H1 (cell line): ENCODE results near the gene INVS. TPM values are rescaled to one million over a fixed set of nuclear protein-coding genes. Genes with fewer than 3 reads are reported as not detected.

Experiments
- CTCF ChIA-PET: fragments of 300-600 bp; sonication (Branson Sonifier 250); formaldehyde crosslinking; loops from one replicate; lab custom pipeline; 2021; ENCODE audit not compliant: partially characterized antibody; lab: Charles Lee
- POLR2A ChIA-PET: fragments of 300-600 bp; sonication (Branson Sonifier 250); formaldehyde crosslinking; loops from one replicate; lab custom pipeline; 2021; ENCODE audit warnings: inconsistent platforms; ENCODE audit not compliant: partially characterized antibody; lab: Charles Lee
- DNase-seq, 2 experiments: peaks; one replicate each; pipeline versions ENCODE4 v3.0.0 to v3.0.0-alpha.2; 2010 to 2022; ENCODE audit warnings: low spot score in 2 of 2, low read depth in 1 of 2, mixed read lengths in 1 of 2
- FAIRE-seq: peaks from 2 replicates; lab custom pipeline; 2011; peaks lifted over from hg19 to GRCh38; lab: Jason Lieb, UNC
- H2AFZ ChIP-seq: 2 replicates; pipeline ENCODE4 v1.8.1; 2012; ENCODE audit warnings: low read length, inconsistent platforms
- H2AK5ac ChIP-seq: 2 replicates; pipeline ENCODE4 v1.6.1; 2013; ENCODE audit warnings: low read depth, low read length
- H2BK120ac ChIP-seq: replicated peaks from 2 replicates; pipeline ENCODE3; 2013; ENCODE audit warnings: low read depth, low read length, inconsistent platforms
- H2BK12ac ChIP-seq: 2 replicates; pipeline ENCODE4 v1.6.1; 2013; ENCODE audit warnings: low read depth, low read length
- H2BK15ac ChIP-seq: 2 replicates; pipeline ENCODE4 v1.6.1; 2013; ENCODE audit warnings: low read length
- H2BK20ac ChIP-seq: 2 replicates; pipeline ENCODE4 v1.6.1; 2013; ENCODE audit warnings: low read length
- H2BK5ac ChIP-seq: 2 replicates; pipeline ENCODE4 v1.6.1; 2013; ENCODE audit warnings: low read depth, low read length
- H3K14ac ChIP-seq: 2 replicates; pipeline ENCODE4 v1.6.1; 2013; ENCODE audit warnings: inconsistent platforms; ENCODE audit not compliant: insufficient read length
- H3K18ac ChIP-seq: 2 replicates; pipeline ENCODE4 v1.6.1; 2013; ENCODE audit warnings: low read length; ENCODE audit errors: extremely low read depth
- H3K23ac ChIP-seq: 2 replicates; pipeline ENCODE4 v1.6.1; 2013; ENCODE audit warnings: inconsistent platforms; ENCODE audit not compliant: insufficient read length
- H3K23me2 ChIP-seq: 2 replicates; pipeline ENCODE4 v1.6.1; 2013; ENCODE audit warnings: low read depth, low read length
- H3K27ac ChIP-seq: 2 replicates; pipeline ENCODE4 v1.6.1; 2011; ENCODE audit warnings: low read depth, low read length, inconsistent platforms
- H3K27me3 ChIP-seq, 4 experiments: replicated peaks in 1 of 4; 1 replicate in 1 of 4; 2 replicates in 3 of 4; pipeline versions ENCODE4 v1.6.1 to v1.8.1; 2011 to 2013; ENCODE audit warnings: low read length in 3 of 4, mild to moderate bottlenecking in 3 of 4, inconsistent platforms in 2 of 4, mixed read lengths in 2 of 4, moderate library complexity in 1 of 4; ENCODE audit not compliant: control insufficient read depth in 3 of 4, insufficient read depth in 3 of 4; ENCODE audit errors: extremely low read depth in 1 of 4
- H3K36me3 ChIP-seq, 4 experiments: 2 replicates each; pipeline versions ENCODE4 v1.6.1 to v1.8.1; 2011 to 2013; ENCODE audit warnings: mild to moderate bottlenecking in 4 of 4, low read length in 3 of 4, moderate library complexity in 2 of 4, control low read depth in 1 of 4, inconsistent platforms in 1 of 4; ENCODE audit not compliant: insufficient read depth in 4 of 4, control insufficient read depth in 2 of 4
- H3K4ac ChIP-seq: replicated peaks from 2 replicates; pipeline ENCODE3; 2013; ENCODE audit warnings: low read length, low read depth, mixed read lengths, inconsistent platforms; ENCODE audit not compliant: insufficient read length
- H3K4me1 ChIP-seq, 4 experiments: replicated peaks in 1 of 4; 1 replicate in 1 of 4; 2 replicates in 3 of 4; pipeline versions ENCODE4 v1.6.1 to v1.8.1; 2011 to 2013; ENCODE audit warnings: low read length in 3 of 4, inconsistent platforms in 2 of 4, mixed read lengths in 1 of 4; ENCODE audit not compliant: insufficient read depth in 4 of 4, control insufficient read depth in 3 of 4
- H3K4me2 ChIP-seq, 2 experiments: 2 replicates each; pipeline versions ENCODE4 v1.6.1 to v1.8.1; 2011 to 2013; ENCODE audit warnings: low read depth in 2 of 2, low read length in 2 of 2, control low read depth in 1 of 2, inconsistent platforms in 1 of 2, mild to moderate bottlenecking in 1 of 2; ENCODE audit not compliant: insufficient read depth in 1 of 2
- H3K4me3 ChIP-seq, 4 experiments: fragments of 200-600, 300-600 bp in 1 of 4; sonication (generic), shearing (Covaris generic), sonication (Bioruptor Twin) in 1 of 4; 2 replicates each; pipeline versions ENCODE4 v1.5.1 to v1.8.1; 2011 to 2016; ENCODE audit warnings: low read length in 4 of 4, low read depth in 3 of 4, control low read depth in 2 of 4, inconsistent platforms in 2 of 4, mild to moderate bottlenecking in 2 of 4, mixed read lengths in 1 of 4, moderate library complexity in 1 of 4; ENCODE audit not compliant: insufficient read depth in 2 of 4; ENCODE audit errors: extremely low read depth in 1 of 4
- H3K56ac ChIP-seq: replicated peaks from 2 replicates; pipeline ENCODE3; 2013; ENCODE audit warnings: low read depth, mild to moderate bottlenecking, mixed read lengths, low read length, inconsistent platforms; ENCODE audit not compliant: insufficient read length
- H3K79me1 ChIP-seq: 2 replicates; pipeline ENCODE4 v1.6.1; 2013; ENCODE audit warnings: low read depth, low read length, control low read depth
- H3K79me2 ChIP-seq, 2 experiments: 2 replicates each; pipeline versions ENCODE4 v1.6.1 to v1.8.1; 2012 to 2013; ENCODE audit warnings: low read length in 2 of 2, mild to moderate bottlenecking in 2 of 2, inconsistent platforms in 1 of 2; ENCODE audit not compliant: insufficient read depth in 2 of 2, control insufficient read depth in 1 of 2
- H3K9ac ChIP-seq, 4 experiments: replicated peaks in 1 of 4; 1 replicate in 1 of 4; 2 replicates in 3 of 4; pipeline versions ENCODE4 v1.6.1 to v1.8.1; 2011 to 2013; ENCODE audit warnings: low read depth in 3 of 4, low read length in 3 of 4, control low read depth in 2 of 4, mild to moderate bottlenecking in 2 of 4, moderate library complexity in 2 of 4, inconsistent platforms in 1 of 4; ENCODE audit errors: extremely low read depth in 1 of 4
- H3K9me3 ChIP-seq, 2 experiments: 2 replicates each; pipeline versions ENCODE4 v1.6.1 to v1.8.1; 2012 to 2013; ENCODE audit warnings: mild to moderate bottlenecking in 2 of 2, moderate library complexity in 2 of 2, control low read depth in 1 of 2, inconsistent platforms in 1 of 2, low read depth in 1 of 2, low read length in 1 of 2, mixed read lengths in 1 of 2; ENCODE audit not compliant: insufficient read depth in 2 of 2
- H4K20me1 ChIP-seq, 2 experiments: replicated peaks in 1 of 2; 2 replicates each; pipeline versions ENCODE3 to v1.8.1; 2011 to 2013; ENCODE audit warnings: inconsistent platforms in 2 of 2, low read length in 2 of 2, mild to moderate bottlenecking in 1 of 2; ENCODE audit not compliant: insufficient read depth in 2 of 2, control insufficient read depth in 1 of 2
- H4K5ac ChIP-seq: 2 replicates; pipeline ENCODE4 v1.6.1; 2013; ENCODE audit warnings: low read length, low read depth, mixed read lengths, inconsistent platforms; ENCODE audit not compliant: insufficient read length
- H4K8ac ChIP-seq: 2 replicates; pipeline ENCODE4 v1.8.0; 2013; ENCODE audit warnings: mild to moderate bottlenecking, moderate library complexity, low read length, inconsistent platforms; ENCODE audit not compliant: insufficient read depth; ENCODE audit errors: extremely low read depth
- H4K91ac ChIP-seq: replicated peaks from 2 replicates; pipeline ENCODE3; 2013; ENCODE audit warnings: low read length, mixed read lengths, inconsistent platforms; ENCODE audit not compliant: insufficient read length
- BCL11A ChIP-seq, 2 experiments: IDR thresholded peaks; one replicate each; pipeline ENCODE4 v1.6.1; 2011; ENCODE audit warnings: low read depth in 2 of 2, low read length in 2 of 2, mild to moderate bottlenecking in 2 of 2
- GABPA ChIP-seq: IDR thresholded peaks from 2 replicates; pipeline ENCODE4 v1.6.1; 2011; ENCODE audit warnings: mild to moderate bottlenecking, low read length, moderate library complexity, borderline replicate concordance; ENCODE audit not compliant: insufficient read depth
- GTF2F1 ChIP-seq: IDR thresholded peaks from 2 replicates; pipeline ENCODE4 v1.6.1; 2012; ENCODE audit warnings: low read depth, low read length, improper control_type of control experiment, borderline replicate concordance
- HDAC6 ChIP-seq: IDR thresholded peaks from one replicate; pipeline ENCODE4 v1.7.1; 2012; ENCODE audit warnings: low read depth, mild to moderate bottlenecking, inconsistent platforms, low read length, moderate library complexity
- NANOG ChIP-seq: IDR thresholded peaks from 2 replicates; pipeline ENCODE4 v1.6.1; 2011; ENCODE audit warnings: low read length, low read depth, mild to moderate bottlenecking, inconsistent platforms; ENCODE audit not compliant: insufficient read depth, poor library complexity, severe bottlenecking
- POLR2AphosphoS5 ChIP-seq: IDR thresholded peaks from 2 replicates; pipeline ENCODE4 v1.6.1; 2011; ENCODE audit warnings: low read depth, low read length
- POU5F1 ChIP-seq: IDR thresholded peaks from 2 replicates; pipeline ENCODE4 v1.6.1; 2011; ENCODE audit warnings: low read depth, mild to moderate bottlenecking, low read length, moderate library complexity
- RBBP5 ChIP-seq: IDR thresholded peaks from 2 replicates; pipeline ENCODE4 v1.7.1; 2012; ENCODE audit warnings: low read depth, mild to moderate bottlenecking, inconsistent platforms, low read length, moderate library complexity, borderline replicate concordance
- RXRA ChIP-seq: IDR thresholded peaks from 2 replicates; pipeline ENCODE4 v1.6.1; 2011; ENCODE audit warnings: low read depth, mild to moderate bottlenecking, low read length, moderate library complexity; ENCODE audit not compliant: insufficient read depth
- SIX5 ChIP-seq: IDR thresholded peaks from 2 replicates; pipeline ENCODE4 v1.6.1; 2011; ENCODE audit warnings: mild to moderate bottlenecking, low read depth, low read length
- SRF ChIP-seq: IDR thresholded peaks from 2 replicates; pipeline ENCODE4 v1.6.1; 2011; ENCODE audit warnings: mild to moderate bottlenecking, low read depth, low read length, moderate library complexity
- TAF1 ChIP-seq: IDR thresholded peaks from 2 replicates; pipeline ENCODE4 v1.6.1; 2011; ENCODE audit warnings: mild to moderate bottlenecking, low read depth, low read length
- USF2 ChIP-seq: IDR thresholded peaks from 2 replicates; pipeline ENCODE4 v1.6.1; 2011; ENCODE audit warnings: low read length, improper control_type of control experiment
- WGBS, 2 experiments: shearing (Covaris generic) in 1 of 2; methylation state at CpG; one replicate each; pipeline versions ENCODE4 v1.1.6 to v1.1.7; 2013 to 2015; ENCODE audit warnings: low lambda C conversion rate in 2 of 2, mixed read lengths in 2 of 2, inconsistent platforms in 1 of 2, low coverage in 1 of 2, missing lambda C conversion rate in 1 of 2; ENCODE audit not compliant: insufficient replicate concordance in 2 of 2, insufficient coverage in 1 of 2, insufficient read length in 1 of 2; ENCODE audit errors: extremely low coverage in 1 of 2, missing lambda C conversion rate in 1 of 2; 5-methylcytosine and 5-hydroxymethylcytosine counted together
- polyA plus RNA-seq, 7 experiments: library from polyadenylated mRNA; depleted of rRNA in 3 of 7; stranded (reverse) in 5 of 7; unstranded in 2 of 7; fragments of >200 nt in 5 of 7; fragments of 200-250 nt in 2 of 7; gene quantifications; 1 replicate in 5 of 7; 2 replicates in 1 of 7; 4 replicates in 1 of 7; pipeline versions ENCODE4 v1.2.1 to v1.2.3, GENCODE V29; 2011 to 2013; ENCODE audit warnings: missing spikeins in 2 of 7, mixed read lengths in 2 of 7
- total RNA-seq: library from RNA; stranded (reverse); fragmentation: NEBNext Ultra II Directional; extraction: Animal tissue kit (Norgen Biotek cat#: 25700); gene quantifications from 2 replicates; pipeline ENCODE4 v1.2.1, GENCODE V29; 2021

Gene INVS
- total and polyA plus RNA-seq, 2 of the 8 experiments (the other 6 are each of a cell fraction or from before 2014, with no cell fraction given), result 4.1 to 6.9 TPM

GRCh38 chr9:100111235-100111634 is 12.2 kb downstream of the INVS start:
- no peak overlapping the region for H3K9ac ChIP-seq
- H3K79me1 ChIP-seq, result no peaks in the 10 kb centered on the region
- no peak overlapping the region for H4K91ac ChIP-seq
- H2AK5ac ChIP-seq, result no peak overlapping the region
- WGBS, 2 experiments, result 88% methylated on average over 4 of the region's 4 CpGs; no CpG with 5 or more reads in 1 of the 2 experiments
- FAIRE-seq, result no peak
- H3K14ac ChIP-seq, result no peak overlapping the region
- H3K27me3 ChIP-seq, result no peaks in the 10 kb centered on the region
- no peak overlapping the region for H3K4me3 ChIP-seq
- H3K4me2 ChIP-seq, result no peak overlapping the region
- H2BK5ac ChIP-seq, result no peak overlapping the region
- H4K5ac ChIP-seq, result no peak overlapping the region
- H2BK120ac ChIP-seq, result no peak overlapping the region
- no peak overlapping the region for H3K27ac ChIP-seq
- no peaks in the 10 kb centered on the region for H3K23me2 ChIP-seq
- H3K4ac ChIP-seq, result no peak overlapping the region
- no peak for DNase-seq
- H3K56ac ChIP-seq, result no peak overlapping the region
- peaks cover 0 to 6% (median 2%) of the 10 kb centered on the region in 4 experiments; a peak in 3 of 8 replicates for H3K36me3 ChIP-seq
- no peak overlapping the region for H2BK12ac ChIP-seq
- POLR2A ChIA-PET, result interaction anchor here (0.5 to 2.8 kb wide), 5 partner anchors 12 to 1194 kb away, joined by 3 to 10 read pairs (median 3); partner anchors contain the start of genes ERP44 and INVS
- H2AFZ ChIP-seq, result no peak overlapping the region
- H3K18ac ChIP-seq, result no peak overlapping the region
- no peaks in the 10 kb centered on the region for H4K20me1 ChIP-seq
- no peak overlapping the region for H2BK20ac ChIP-seq
- H3K9me3 ChIP-seq, result no peaks in the 10 kb centered on the region
- peaks cover 0 to 4% (median under 1%) of the 10 kb centered on the region in 4 experiments; a peak in 2 of 7 replicates for H3K4me1 ChIP-seq
- no peak overlapping the region for H4K8ac ChIP-seq
- no peaks in the 10 kb centered on the region for H3K79me2 ChIP-seq
- CTCF ChIA-PET, result interaction anchor here (1.0 to 2.7 kb wide), 4 partner anchors 9 to 48 kb away, joined by 3 to 10 read pairs (median 3); no protein-coding TSS in a partner anchor
- no peak overlapping the region for H2BK15ac ChIP-seq
- no peak overlapping the region for H3K23ac ChIP-seq
- TF ChIP-seq POLR2AphosphoS5, result no peak
- TF ChIP-seq SIX5, result no peak
- no peak for TF ChIP-seq SRF
- no peak for TF ChIP-seq BCL11A (IDR thresholded peaks at IDR 0.05; ENCODE audit: low read depth in 2 of 2, low read length in 2 of 2)
- TF ChIP-seq USF2, result no peak
- no peak for TF ChIP-seq RXRA
- no peak for TF ChIP-seq GABPA
- no peak for TF ChIP-seq TAF1
- no peak for TF ChIP-seq NANOG
- no peak for TF ChIP-seq GTF2F1
- no peak for TF ChIP-seq RBBP5
- TF ChIP-seq POU5F1, result no peak
- no peak for TF ChIP-seq HDAC6
